GM19438 (cell line): ENCODE results near the gene KRTAP22-2.

Experiments
- ATAC-seq: cut with Tn5 transposase; IDR thresholded peaks from one replicate; pipeline ENCODE4 v1.9.1; 2021; ENCODE audit warnings: low read depth; ENCODE audit not compliant: unreplicated experiment

Gene KRTAP22-2

DNA sequence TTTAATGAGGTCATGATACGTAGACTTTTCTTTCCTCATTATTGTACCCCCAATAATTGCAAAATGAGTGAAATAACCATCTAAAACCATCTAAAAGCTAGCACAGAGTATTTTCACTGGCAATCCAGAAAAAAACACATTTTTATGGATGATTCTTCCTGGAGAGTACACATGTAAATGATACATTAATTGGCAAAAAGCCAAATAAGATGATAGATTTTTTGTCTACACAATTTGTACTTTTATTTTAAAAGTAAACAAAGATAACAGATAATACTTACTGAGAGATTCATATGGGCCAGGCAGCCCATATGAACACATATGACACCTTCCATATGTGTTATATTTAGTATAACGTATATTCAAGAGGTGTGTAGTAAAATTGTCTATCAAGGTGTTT, 26.6 kb downstream of the KRTAP22-2 start:
- ATAC-seq = no peak

DNA sequence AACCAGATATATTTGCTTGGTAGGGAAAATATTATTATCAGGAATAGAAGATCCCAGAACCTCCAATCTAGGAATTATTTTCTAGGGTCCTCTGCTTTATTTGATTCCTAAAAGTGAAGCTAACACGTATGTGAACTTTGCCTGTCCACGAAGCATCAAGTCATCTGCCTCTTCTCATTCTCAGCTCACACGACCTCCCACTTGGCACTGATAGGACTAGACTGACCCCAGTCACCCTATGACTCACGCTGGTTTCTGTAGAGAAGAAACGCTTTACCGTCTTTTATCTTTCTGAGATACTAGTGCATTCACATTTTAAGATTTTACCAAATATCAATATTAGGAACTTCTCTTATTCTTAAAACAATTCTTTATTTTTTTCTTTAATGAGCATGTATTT, 27.1 kb downstream of the KRTAP22-2 start:
- no peak for ATAC-seq

DNA sequence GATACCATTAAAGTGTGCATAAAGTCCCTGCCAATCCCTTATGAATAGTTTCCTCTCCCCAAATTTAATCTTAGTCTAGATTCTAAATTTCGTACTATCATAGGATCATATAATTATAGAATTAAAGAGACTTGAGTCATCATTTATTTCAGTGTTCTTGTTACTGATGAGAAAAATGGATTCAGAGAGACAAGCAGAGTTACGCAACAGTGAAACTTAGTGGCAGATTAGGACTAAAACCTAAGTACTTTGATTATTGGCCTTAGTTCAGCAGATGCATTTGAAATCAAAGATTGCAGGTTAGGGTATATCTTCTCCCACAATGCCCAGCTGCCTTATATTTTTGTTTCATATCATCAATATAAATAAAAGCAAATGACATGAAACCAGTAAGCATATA, 28.2 kb downstream of the KRTAP22-2 start:
- ATAC-seq = no peak

DNA sequence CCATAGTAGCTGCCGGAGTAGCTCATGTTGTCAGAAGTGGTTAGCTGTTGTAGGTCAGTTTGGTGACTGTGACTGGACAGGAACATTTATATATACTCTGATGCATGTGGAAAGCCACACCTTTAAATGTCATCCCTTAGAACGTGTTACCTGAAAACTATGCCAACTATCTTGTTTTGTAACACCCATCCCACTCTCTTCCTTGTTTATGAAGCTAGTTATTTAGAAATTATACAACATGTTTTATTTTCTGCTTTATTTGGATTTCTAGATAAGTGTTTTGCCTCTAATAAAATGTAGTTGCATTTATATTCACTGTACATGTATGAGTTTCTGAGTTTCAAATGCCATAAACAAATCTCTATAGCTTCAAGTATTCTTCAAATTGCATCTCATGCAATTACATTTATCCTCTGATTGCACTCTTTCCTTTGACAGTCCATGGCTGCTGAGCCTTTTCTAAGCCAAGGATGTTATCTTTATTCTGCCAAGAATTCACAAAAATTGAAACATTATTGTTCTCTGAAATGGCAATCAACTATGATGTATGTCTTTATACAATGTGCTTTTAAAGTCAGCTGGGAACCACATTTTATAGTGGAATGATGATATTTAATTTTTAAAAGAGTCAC, 28.8 kb downstream of the KRTAP22-2 start, which contains the start of gene KRTAP19-7:
TSS of gene KRTAP19-7 (minus strand) at position 51 of the 632 bp plus-strand sequence. CDS start at position 26, 25 bp downstream.
- ATAC-seq = no peak

DNA sequence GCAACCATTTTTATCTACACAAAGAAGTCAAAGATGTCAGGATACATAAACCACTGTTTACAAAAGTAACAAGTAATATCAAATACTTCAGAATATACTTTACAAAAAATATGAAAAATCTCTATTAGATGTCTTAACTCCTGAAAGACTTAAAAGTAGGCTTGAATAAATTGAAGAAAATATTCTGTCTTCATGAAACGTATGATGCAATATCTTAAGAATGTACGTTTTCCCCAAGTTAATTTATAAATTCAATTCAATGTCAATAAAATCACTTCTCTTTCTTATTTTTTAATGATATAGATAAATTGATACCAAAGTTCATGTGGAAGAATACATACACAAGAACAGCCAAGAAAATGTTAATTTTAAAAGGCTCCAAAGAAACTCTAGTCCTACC, 35.1 kb downstream of the KRTAP22-2 start:
- no peak for ATAC-seq

DNA sequence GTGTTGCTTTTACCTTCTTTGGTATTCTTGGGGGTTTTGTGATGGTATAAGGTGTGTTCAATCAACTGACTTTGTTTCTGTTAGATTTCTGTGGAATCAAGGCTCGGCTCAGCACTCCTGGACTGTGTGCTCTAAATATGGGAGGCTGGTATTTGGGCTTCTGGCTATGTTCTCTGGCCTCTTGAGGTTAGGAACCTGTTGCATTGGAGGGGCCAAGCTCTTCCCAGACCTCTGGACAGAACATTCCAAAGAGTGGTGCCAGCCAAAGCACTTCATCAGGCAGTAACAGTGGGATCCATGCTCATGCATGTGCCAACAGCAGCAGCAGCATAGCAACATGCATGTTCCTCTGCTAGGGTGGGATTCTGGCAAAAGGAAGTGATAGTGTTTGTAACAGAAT, 37.4 kb downstream of the KRTAP22-2 start:
- ATAC-seq = no peak

DNA sequence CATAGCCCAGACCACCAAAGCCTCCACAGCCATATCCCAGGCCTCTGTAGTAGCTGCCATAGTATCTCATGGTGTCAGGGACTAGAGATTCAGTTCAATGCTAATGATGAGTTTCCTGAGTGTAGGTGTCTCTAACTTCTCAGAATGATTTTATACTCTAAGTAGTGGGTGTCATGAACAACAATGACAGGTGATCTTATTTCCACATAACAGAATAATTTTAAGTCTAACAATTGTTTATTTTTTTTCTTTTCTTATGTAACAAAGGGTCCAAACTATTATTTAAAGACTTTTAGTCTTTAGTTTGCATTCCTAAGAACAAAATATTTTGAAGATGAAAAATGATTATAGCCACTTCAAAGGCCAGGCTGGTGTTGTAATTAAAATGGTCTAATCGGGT, 48.4 kb downstream of the KRTAP22-2 start, which contains the start of gene KRTAP19-6:
TSS of gene KRTAP19-6 (minus strand) at position 101 of the 400 bp plus-strand sequence. CDS start at position 70, 31 bp downstream.
- no peak for ATAC-seq
